Bronchial epithelial cell (primary cell): ENCODE data around the gene PRKD3. TPM values are rescaled to one million over a fixed set of nuclear protein-coding genes. Genes with fewer than 3 reads are reported as not detected.
"Not testable (repeated sequence)": the region's sequence is repeated elsewhere in the genome, so short reads cannot be mapped to it uniquely, and the experiment has no call there.

Source experiments
- DNase-seq: peaks from one replicate; pipeline ENCODE4 v3.0.0-alpha.2; 2010; ENCODE audit warnings: low read depth
- FAIRE-seq: peaks from 2 replicates; lab custom pipeline; 2011; peaks lifted over from hg19 to GRCh38; lab: Jason Lieb, UNC
- H3K27me3 ChIP-seq: 2 replicates; pipeline ENCODE4 v1.5.1; 2011; ENCODE audit warnings: low read length; ENCODE audit not compliant: control insufficient read depth, insufficient read depth
- H3K36me3 ChIP-seq: 2 replicates; pipeline ENCODE4 v1.5.1; 2011; ENCODE audit warnings: low read length; ENCODE audit not compliant: control insufficient read depth, insufficient read depth
- H3K4me3 ChIP-seq: 2 replicates; pipeline ENCODE4 v1.5.1; 2011; ENCODE audit warnings: mild to moderate bottlenecking, low read depth, low read length, control low read depth
- CTCF ChIP-seq: IDR thresholded peaks from 2 replicates; pipeline ENCODE4 v1.5.1; 2011; ENCODE audit warnings: mild to moderate bottlenecking, moderate library complexity, low read length, control low read depth, inconsistent platforms; ENCODE audit not compliant: insufficient read depth, severe bottlenecking
- total RNA-seq: library from RNA; depleted of rRNA; stranded (reverse); fragments of >200 nt; gene quantifications from 2 replicates; pipeline ENCODE4 v1.2.1, GENCODE V29; 2014

Gene PRKD3
- total RNA-seq, 1 donor from 2014 or later = 19.5 TPM

- no peak for TF ChIP-seq CTCF
- Histone ChIP-seq H3K27me3 (no peaks in the 10 kb centered on the region), H3K36me3 (no peaks in the 10 kb centered on the region), H3K4me3 (no peak overlapping the region)
- no peak for FAIRE-seq
- no peak for DNase-seq
Observed at GRCh38 chr2:37301408-37301807, 23.2 kb downstream of the PRKD3 start.

- no peak for TF ChIP-seq CTCF
- Histone ChIP-seq H3K4me3 (no peak overlapping the region), H3K27me3 (no peaks in the 10 kb centered on the region), H3K36me3 (no peaks in the 10 kb centered on the region)
- peak; percentile 84 for DNase-seq
- FAIRE-seq = no peak
Observed at GRCh38 chr2:37300578-37300977, 24.1 kb downstream of the PRKD3 start.

- no peak for FAIRE-seq
- H3K36me3 ChIP-seq = no peaks in the 10 kb centered on the region
- no peaks in the 10 kb centered on the region for H3K27me3 ChIP-seq
- no peak for TF ChIP-seq CTCF
- peak; percentile 61 for DNase-seq
- H3K4me3 ChIP-seq = no peak overlapping the region
Observed at GRCh38 chr2:37300146-37300545, 24.5 kb downstream of the PRKD3 start.

GRCh38 chr2:37297632-37298031 lies 27.0 kb downstream of the PRKD3 start:
- Histone ChIP-seq H3K36me3 (no peaks in the 10 kb centered on the region), H3K27me3 (no peaks in the 10 kb centered on the region), H3K4me3 (no peak overlapping the region)
- no peak for TF ChIP-seq CTCF
- FAIRE-seq (no peak), DNase-seq (no peak)

GRCh38 chr2:37295469-37296073 lies 29.1 kb downstream of the PRKD3 start:
- Histone ChIP-seq H3K36me3 (no peaks in the 10 kb centered on the region), H3K4me3 (no peak overlapping the region), H3K27me3 (no peaks in the 10 kb centered on the region)
- DNase-seq (no peak), FAIRE-seq (no peak)
- no peak for TF ChIP-seq CTCF

GRCh38 chr2:37294858-37295257 lies 29.8 kb downstream of the PRKD3 start:
- not testable (repeated sequence) for H3K36me3 ChIP-seq, H3K27me3 ChIP-seq, DNase-seq, FAIRE-seq, H3K4me3 ChIP-seq
